GM13976 (cell line): ENCODE measurements around the gene CCDC34.

Experiments
- DNase-seq: peaks from one replicate; pipeline ENCODE4 v3.0.0; 2012; ENCODE audit warnings: low spot score
- CTCF ChIP-seq: IDR thresholded peaks from 2 replicates; pipeline ENCODE4 v1.5.1; 2012; ENCODE audit warnings: borderline replicate concordance, mild to moderate bottlenecking; ENCODE audit not compliant: insufficient read depth; ENCODE audit errors: extremely low read depth, missing control alignments, control extremely low read depth
- in situ Hi-C: fragments of 300-500 bp; cut with MboI; formaldehyde crosslinking; loops from one replicate; pipeline ENCODE4 v1.12.0; 2022; ENCODE audit warnings: low sequenced_read_pairs, mixed read lengths, inconsistent platforms; ENCODE audit not compliant: unreplicated experiment

The CCDC34 gene

GRCh38 chr11:27379449-27379848, 16.4 kb upstream of the CCDC34 start:
- no peak for TF ChIP-seq CTCF

GRCh38 chr11:27375370-27375769, 12.4 kb upstream of the CCDC34 start:
- no peak for TF ChIP-seq CTCF
- DNase-seq: no peak
- in situ Hi-C loops: no loop called here

More at GRCh38 chr11:27379449-27379848, 16.4 kb upstream of the CCDC34 start:
- DNase-seq: no peak
- in situ Hi-C loops: no loop called here

GRCh38 chr11:27373856-27374602, 11.0 kb upstream of the CCDC34 start:
- in situ Hi-C loops: no loop called here
- no peak for DNase-seq

DNA sequence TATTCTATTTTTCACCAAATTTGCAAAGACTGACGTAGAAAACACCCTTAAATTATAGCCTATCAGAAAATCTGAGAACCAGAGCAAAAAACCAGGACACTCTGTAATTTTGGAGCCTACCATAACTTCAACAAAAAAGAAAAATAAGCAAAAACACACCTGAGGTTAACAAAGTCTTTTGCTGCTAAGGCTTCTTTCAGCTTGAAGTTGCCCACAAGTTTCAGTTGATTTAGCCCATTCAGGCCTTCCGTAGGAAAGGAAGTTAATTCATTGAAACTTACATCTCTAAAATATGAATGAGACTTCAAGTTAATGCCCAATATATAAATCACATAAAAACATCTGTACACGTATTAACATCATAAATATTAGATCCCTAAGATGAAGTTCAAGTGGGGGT, 10.4 kb upstream of the CCDC34 start:
- no peak for TF ChIP-seq CTCF
- no peak for DNase-seq
- in situ Hi-C loops: no loop called here

More at GRCh38 chr11:27373856-27374602, 11.0 kb upstream of the CCDC34 start:
- no peak for TF ChIP-seq CTCF

- in situ Hi-C loops: no loop called here
- no peak for DNase-seq
- TF ChIP-seq CTCF: no peak
Measured at GRCh38 chr11:27372164-27372563, 9.1 kb upstream of the CCDC34 start.

DNA sequence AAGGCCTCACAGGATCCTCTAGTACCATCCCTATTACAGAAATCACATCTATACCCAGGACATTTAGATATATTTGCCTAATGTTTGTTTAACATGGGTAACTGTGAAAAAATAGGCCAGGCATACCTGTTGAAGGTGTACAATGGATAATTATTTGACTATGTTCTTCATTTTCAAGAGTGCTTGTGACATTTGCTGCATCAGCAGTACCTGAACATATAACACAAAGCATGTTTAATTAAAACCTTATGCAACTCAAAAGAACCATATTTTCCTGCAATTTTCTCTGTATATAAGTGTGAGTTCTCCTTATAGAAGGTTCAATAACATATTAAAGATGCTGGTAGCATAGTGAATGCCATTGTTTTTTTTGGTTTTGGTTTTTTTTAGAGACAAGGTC, 8.5 kb upstream of the CCDC34 start:
- no peak for DNase-seq
- in situ Hi-C loops: no loop called here
- TF ChIP-seq CTCF: no peak

- DNase-seq: no peak
- in situ Hi-C loops: no loop called here
Measured at GRCh38 chr11:27370374-27370773, 7.4 kb upstream of the CCDC34 start.

More at GRCh38 chr11:27370374-27370773, 7.4 kb upstream of the CCDC34 start:
- TF ChIP-seq CTCF: no peak
